GM18858 (cell line): ENCODE data around the gene OSBPL10.
"Not testable (repeated sequence)": the region's sequence is repeated elsewhere in the genome, so short reads cannot be mapped to it uniquely, and the experiment has no call there.

ENCODE experiments used
- ATAC-seq: cut with Tn5 transposase; IDR thresholded peaks from one replicate; pipeline ENCODE4 v1.9.1; 2021; ENCODE audit not compliant: unreplicated experiment

The OSBPL10 gene

DNA sequence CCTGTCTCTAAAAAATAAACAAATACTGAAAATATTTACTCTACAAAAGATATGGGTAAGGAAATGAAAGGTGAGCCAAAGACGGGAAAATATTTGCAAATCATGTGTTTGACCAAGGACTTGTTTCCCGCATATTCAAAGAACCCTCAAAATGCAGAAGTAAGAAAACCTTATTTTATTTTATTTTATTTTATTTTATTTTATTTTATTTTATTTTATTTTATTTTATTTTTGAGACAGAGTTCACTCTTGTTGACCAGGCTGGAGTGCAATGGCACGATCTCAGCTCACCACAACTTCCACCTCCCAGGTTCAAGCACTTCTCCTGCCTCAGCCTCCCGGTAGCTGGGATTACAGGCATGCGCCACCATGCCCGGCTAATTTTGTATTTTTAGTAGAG lies 11.9 kb upstream of the OSBPL10 start:
- not testable (repeated sequence) for ATAC-seq

GRCh38 chr3:31988271-31988670 lies 7.2 kb upstream of the OSBPL10 start:
- no peak for ATAC-seq

DNA sequence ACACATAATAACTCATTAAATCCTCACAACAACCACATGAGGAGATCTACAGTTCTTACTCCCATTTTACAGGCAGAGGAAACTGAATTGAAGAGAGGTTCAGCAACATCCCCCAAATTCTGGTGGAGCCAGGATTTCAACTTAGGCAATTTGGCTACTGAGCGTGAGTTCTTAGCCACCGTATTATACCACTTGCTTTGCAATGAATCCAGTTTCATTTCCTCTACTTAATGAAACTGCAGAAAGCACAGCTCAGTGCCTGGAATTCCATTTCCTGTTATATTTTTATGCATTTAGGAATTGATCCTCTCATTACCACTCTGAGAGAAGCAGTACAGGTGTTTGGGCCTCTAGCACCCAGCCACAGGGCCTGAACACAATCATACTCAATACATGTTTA lies 4.8 kb upstream of the OSBPL10 start:
- ATAC-seq, result no peak

- no peak for ATAC-seq
Measured at GRCh38 chr3:31984321-31984720, 3.3 kb upstream of the OSBPL10 start.

DNA sequence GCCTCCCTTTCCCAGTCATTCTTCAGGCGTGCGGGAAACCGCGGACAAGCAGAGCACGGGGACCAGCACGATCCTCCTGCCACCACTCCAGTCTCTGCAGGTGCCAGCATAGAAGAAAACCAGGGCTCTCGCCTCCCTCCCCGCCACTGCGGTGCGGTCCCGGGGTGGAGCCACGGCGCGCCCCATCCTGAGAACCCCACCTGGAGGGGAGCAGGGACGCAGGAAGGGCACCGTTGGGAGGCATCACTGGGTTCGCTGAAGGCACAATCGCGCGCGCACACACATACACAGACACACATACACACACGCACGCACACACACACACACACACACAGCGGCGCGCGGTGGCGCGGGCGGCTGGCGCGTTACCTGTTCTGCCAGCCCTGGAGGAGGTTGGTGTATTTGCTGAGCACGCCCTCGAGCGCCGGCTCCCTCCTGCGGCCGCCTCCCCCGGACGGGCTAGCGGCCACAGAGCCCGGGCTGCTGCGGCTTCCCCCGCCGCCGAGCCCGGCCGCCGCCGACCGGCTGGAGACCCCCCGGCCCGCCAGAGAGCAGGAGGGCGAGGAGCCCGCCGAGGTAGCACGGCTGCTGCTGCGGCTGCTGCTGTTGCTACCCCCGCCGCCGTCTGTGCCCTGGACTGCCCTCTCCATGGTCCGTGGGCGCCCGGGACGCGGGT lies 394 bp downstream of the OSBPL10 start:
- ATAC-seq, result no peak

GRCh38 chr3:31979001-31979697 lies 1.9 kb downstream of the OSBPL10 start:
- ATAC-seq, result peak; percentile 76

GRCh38 chr3:31978553-31978952 lies 2.5 kb downstream of the OSBPL10 start:
- no peak for ATAC-seq

DNA sequence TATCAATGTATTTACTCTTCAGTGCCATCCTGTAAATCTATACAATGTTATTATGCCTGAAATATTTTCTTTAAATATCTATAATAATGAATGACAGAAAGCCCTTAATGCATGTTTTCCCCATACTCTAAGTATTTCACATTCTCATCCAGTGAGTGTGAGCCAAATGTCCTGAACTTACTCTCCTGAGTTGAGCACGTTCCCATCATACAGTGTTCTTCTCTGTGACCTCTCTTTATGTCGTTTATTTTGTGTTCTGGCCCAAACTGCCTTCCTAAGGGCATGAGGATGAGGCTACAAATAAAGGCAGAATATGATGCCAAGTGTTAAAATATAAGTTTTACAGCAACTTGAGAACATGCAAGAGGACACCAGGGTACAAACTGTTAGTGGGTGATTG lies 3.3 kb downstream of the OSBPL10 start:
- no peak for ATAC-seq

- no peak for ATAC-seq
Measured at GRCh38 chr3:31976302-31976701, 4.8 kb downstream of the OSBPL10 start.

GRCh38 chr3:31974964-31975363 lies 6.1 kb downstream of the OSBPL10 start:
- no peak for ATAC-seq

DNA sequence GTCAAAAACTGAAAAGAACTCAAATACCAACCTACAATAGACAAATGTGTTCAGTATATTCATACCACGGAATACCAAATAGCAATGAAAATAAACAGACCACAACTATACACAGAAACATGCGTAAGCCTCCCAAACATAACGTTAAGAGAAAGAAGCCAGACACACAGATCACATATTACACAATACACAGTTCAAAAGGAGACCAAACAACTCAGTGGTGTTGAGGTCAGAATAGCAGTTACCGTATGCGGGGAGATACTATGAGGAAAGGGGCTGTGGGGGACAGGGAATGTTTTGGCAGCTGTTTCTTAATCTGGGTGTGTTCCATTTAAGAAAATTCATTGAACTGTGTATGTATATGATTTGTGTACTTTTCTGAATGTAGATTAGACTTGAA lies 6.6 kb downstream of the OSBPL10 start:
- ATAC-seq, result no peak

DNA sequence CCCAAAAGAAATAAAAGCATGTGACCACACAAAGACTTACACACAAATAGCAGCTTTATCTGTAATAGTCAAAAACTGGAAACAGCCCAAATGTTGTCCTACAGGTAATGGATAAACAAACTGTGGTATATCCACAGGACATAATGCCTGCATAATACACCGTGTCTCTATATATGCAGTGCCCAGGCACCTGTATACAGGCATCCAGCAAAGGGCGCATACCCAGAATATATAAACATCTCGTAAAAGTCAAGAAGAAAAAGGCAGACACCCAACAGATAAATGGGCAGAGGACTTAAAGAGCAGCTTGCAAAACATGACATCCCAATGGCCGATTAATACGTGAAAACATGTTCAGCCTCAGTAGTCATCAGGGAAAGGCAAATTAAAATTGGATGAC lies 7.2 kb downstream of the OSBPL10 start:
- no peak for ATAC-seq

GRCh38 chr3:31973081-31973480 lies 8.0 kb downstream of the OSBPL10 start:
- ATAC-seq, result no peak

- ATAC-seq, result no peak
Measured at GRCh38 chr3:31971607-31972006, 9.5 kb downstream of the OSBPL10 start.

GRCh38 chr3:31968927-31969418 lies 12.1 kb downstream of the OSBPL10 start:
- ATAC-seq, result no peak

DNA sequence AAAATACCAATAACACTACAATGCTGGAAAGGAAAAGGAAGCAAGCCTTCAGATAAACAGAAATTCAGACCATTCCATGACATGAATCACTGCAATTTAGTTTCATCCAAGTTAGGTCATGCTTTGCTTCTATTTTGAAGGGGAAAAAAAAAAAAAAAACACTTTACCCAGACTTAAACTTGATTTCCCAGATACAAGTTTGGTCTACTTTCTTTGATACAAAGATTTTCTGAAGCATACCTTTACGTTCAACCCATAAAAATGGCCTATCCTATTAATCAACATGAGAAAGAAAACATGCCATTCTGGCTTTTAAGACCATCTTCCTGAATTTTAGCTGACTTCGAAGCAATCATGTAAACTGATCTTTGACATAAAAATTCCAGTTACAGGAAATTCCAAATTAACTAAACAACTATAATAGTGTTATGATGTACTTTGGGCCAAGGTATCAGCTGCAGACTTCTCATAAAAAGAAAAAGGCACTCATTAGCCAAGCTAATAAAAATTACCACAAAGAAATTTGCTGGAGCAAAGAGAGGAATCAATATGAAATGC lies 12.6 kb downstream of the OSBPL10 start:
- ATAC-seq, result no peak

- no peak for ATAC-seq
Measured at GRCh38 chr3:31967592-31967991, 13.5 kb downstream of the OSBPL10 start.

DNA sequence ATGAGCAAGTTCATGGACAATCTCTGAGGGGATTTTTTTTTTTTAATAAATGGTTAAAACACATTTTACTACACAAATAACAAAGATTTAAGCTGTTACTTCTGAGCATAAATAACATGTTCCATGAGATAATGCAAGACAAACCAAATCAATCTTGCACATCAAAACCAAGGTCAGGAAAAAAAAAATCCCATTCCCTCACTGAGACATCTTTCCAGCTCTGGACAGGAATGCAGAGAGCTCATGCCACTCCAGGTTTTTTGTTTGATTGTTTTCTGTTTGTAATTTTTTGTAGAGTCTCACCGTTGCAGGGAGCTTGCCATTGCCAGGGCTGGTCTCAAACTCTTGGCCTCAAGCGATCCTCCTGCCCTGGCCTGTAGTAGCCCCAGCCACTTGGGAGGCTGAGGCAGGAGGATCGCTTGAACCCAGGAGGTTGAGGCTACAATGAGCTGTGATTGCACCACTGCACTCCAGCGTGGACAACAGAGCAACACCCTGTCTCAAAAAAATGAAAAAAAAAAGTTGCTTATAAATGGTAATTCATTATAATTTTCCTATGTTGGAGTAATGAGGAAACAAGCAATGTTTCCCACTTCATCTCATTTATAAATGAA lies 14.0 kb downstream of the OSBPL10 start:
- ATAC-seq, result no peak

GRCh38 chr3:31962801-31963205 lies 18.3 kb downstream of the OSBPL10 start:
- ATAC-seq, result no peak

- no peak for ATAC-seq
Measured at GRCh38 chr3:31960793-31961431, 20.1 kb downstream of the OSBPL10 start.
